K562 (cell line): ENCODE data around the gene UBXN11. TPM values are rescaled to one million over a fixed set of nuclear protein-coding genes. Genes with fewer than 3 reads are reported as not detected.

Source experiments
- ELF4 ChIP-seq: fragments of 450-650 bp; formaldehyde crosslinking; IDR thresholded peaks from 2 replicates; pipeline ENCODE4 v1.4.0; 2022; ENCODE audit warnings: missing genetic modification characterization
- HINFP ChIP-seq: fragments of 450-650 bp; conservative IDR thresholded peaks from 2 replicates; pipeline ENCODE4 v1.6.1; 2016; ENCODE audit warnings: missing genetic modification characterization, low read depth, mild to moderate bottlenecking, control low read depth, missing compliant biosample characterization
- MAFG ChIP-seq: fragments of 450-650 bp; conservative IDR thresholded peaks from 2 replicates; pipeline ENCODE4 v1.6.1; 2016; ENCODE audit warnings: missing genetic modification characterization, missing compliant biosample characterization
- MTA1 ChIP-seq: fragments of 450-650 bp; IDR thresholded peaks from 2 replicates; pipeline ENCODE4 v1.6.1; 2017; ENCODE audit warnings: borderline replicate concordance
- PTRF ChIP-seq: fragments of 450-650 bp; IDR thresholded peaks from 2 replicates; pipeline ENCODE4 v1.6.1; 2016; ENCODE audit warnings: mild to moderate bottlenecking, missing genetic modification characterization, missing compliant biosample characterization
- RBM39 ChIP-seq: fragments of 200-400 bp; formaldehyde crosslinking; optimal IDR thresholded peaks from 2 replicates; pipeline ENCODE3; 2018; ENCODE audit warnings: low read depth, low read length
- SAFB ChIP-seq: fragments of 200-400 bp; formaldehyde crosslinking; IDR thresholded peaks from 2 replicates; pipeline ENCODE4 v1.6.1; 2017; ENCODE audit warnings: low read depth, low read length, borderline replicate concordance
- SMARCB1 ChIP-seq: IDR thresholded peaks from 2 replicates; pipeline ENCODE4 v1.6.1; 2011; ENCODE audit warnings: improper control_type of control experiment, low read depth; ENCODE audit not compliant: insufficient read length
- TCF7 ChIP-seq: sonication (generic); IDR thresholded peaks from 2 replicates; pipeline ENCODE4 v1.6.1; 2016; ENCODE audit warnings: antibody characterized with exemption, borderline replicate concordance
- ZC3H11A ChIP-seq: IDR thresholded peaks from 2 replicates; pipeline ENCODE4 v1.6.1; 2012; ENCODE audit warnings: low read depth, low read length, improper control_type of control experiment
- polyA plus RNA-seq, 8 experiments: library from polyadenylated mRNA; depleted of rRNA in 4 of 8; stranded (reverse) in 5 of 8; unstranded in 3 of 8; fragments of >200 nt; fragmentation: Nextera tagmentation in 2 of 8; fragmentation: Illumina TruSeq in 1 of 8; extraction: Ambion mirVana in 2 of 8; extraction: Trizol in 1 of 8; gene quantifications; 2 replicates each; pipeline versions ENCODE4 v1.2.1 to v1.2.3, GENCODE V29; 2011 to 2014; ENCODE audit warnings: inconsistent platforms in 1 of 8, missing spikeins in 1 of 8
- total RNA-seq, 7 experiments: library from RNA; depleted of rRNA in 6 of 7; stranded (reverse); fragments of >200 nt in 6 of 7; fragmentation: Illumina TruSeq in 2 of 7; extraction: Trizol in 2 of 7; gene quantifications; 2 replicates each; pipeline versions ENCODE4 v1.2.1 to v1.2.3, GENCODE V29; 2011 to 2021; ENCODE audit warnings: low replicate concordance in 1 of 7

UBXN11 gene
- total and polyA plus RNA-seq, 9 of the 15 experiments (the other 6 are each of a cell fraction or from before 2014, with no cell fraction given) = 0.48 to 34.3 (median 11.3) TPM

DNA sequence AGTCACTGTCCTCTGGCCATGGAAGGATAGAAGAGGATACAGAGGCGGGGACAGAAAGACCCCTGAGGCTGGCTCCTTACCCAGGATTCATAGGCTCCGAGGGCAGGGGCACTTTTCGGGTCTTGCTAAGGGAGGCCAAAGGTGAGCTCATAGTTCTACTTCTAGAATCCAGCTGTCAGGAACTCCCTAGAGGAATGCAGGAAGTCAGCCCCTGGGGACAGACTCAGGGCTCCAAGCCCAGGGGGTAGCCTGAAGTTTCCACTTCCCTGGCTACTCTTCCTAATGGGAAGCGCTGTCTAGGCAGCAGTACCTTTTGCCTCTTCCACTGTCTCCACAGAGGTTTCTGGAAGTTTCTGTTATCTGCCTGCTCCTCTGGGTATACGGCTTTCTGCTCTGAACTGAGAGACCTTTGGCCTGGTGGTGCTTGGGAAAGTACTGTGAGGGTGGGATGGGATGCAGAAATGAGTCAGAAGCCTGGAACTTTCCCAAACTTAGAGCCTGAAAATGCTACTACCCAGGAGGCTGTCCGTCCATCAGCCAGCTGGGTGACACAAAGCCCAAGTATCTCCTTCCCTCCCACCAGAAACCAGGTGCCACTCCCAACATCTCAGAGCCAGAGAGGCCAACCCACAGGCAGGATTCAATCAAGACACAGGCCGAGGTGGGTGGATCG is 3.6 kb downstream of the UBXN11 start (continued):
- no peak for TF ChIP-seq TCF7
- TF ChIP-seq RBM39 = no peak
- TF ChIP-seq MTA1 = no peak
- no peak for TF ChIP-seq MAFG (tag)
- no peak for TF ChIP-seq PTRF (tag)
- TF ChIP-seq SAFB = no peak
- no peak for TF ChIP-seq ZC3H11A
- no peak for TF ChIP-seq HINFP (tag)
- no peak for TF ChIP-seq SMARCB1
- no peak for TF ChIP-seq ELF4 (CRISPR knock-in tag)
